Right renal cortex interstitium (tissue), 3 donors: ENCODE measurements around the gene EXOC6. TPM values are rescaled to one million over a fixed set of nuclear protein-coding genes. Genes with fewer than 3 reads are reported as not detected.
"Not testable (repeated sequence)": the region's sequence is repeated elsewhere in the genome, so short reads cannot be mapped to it uniquely, and the experiment has no call there.

Experiments
- DNase-seq, 3 donors: peaks; one replicate each; pipeline ENCODE4 v3.0.0-alpha.2; 2013; ENCODE audit warnings: low read depth in 3 of 3, low spot score in 2 of 3
- polyA plus RNA-seq, 3 donors: library from polyadenylated mRNA; unstranded; fragments of 120-200 nt; gene quantifications; one replicate each; pipeline ENCODE4 v1.2.1, GENCODE V29; 2013; ENCODE audit not compliant: insufficient read length in 3 of 3

EXOC6 gene
- polyA plus RNA-seq, 3 donors = 18.2 to 21.4 (median 20.7) TPM

- no peak for DNase-seq
Observed at GRCh38 chr10:92923416-92923815, 75.1 kb downstream of the EXOC6 start.

- no peak for DNase-seq
Observed at GRCh38 chr10:92929896-92930295, 81.6 kb downstream of the EXOC6 start.

- DNase-seq = no peak
Observed at GRCh38 chr10:92931597-92931996, 83.3 kb downstream of the EXOC6 start.

- DNase-seq = no peak
Observed at GRCh38 chr10:92937876-92938275, 89.6 kb downstream of the EXOC6 start.

- DNase-seq = no peak
Observed at GRCh38 chr10:92938841-92939240, 90.5 kb downstream of the EXOC6 start.

GRCh38 chr10:92942226-92942625, 93.9 kb downstream of the EXOC6 start:
- no peak for DNase-seq

GRCh38 chr10:92946491-92946890, 98.2 kb downstream of the EXOC6 start:
- DNase-seq = no peak

GRCh38 chr10:92952573-92952972, 104.3 kb downstream of the EXOC6 start:
- not testable (repeated sequence) for DNase-seq

- no peak for DNase-seq
Observed at GRCh38 chr10:92957223-92958010, 109.1 kb downstream of the EXOC6 start.

GRCh38 chr10:92961638-92962037, 113.3 kb downstream of the EXOC6 start:
- DNase-seq = no peak

GRCh38 chr10:92965314-92965713, 117.0 kb downstream of the EXOC6 start:
- peak; percentile 29 to 52 (median 47) for DNase-seq

- DNase-seq = no peak
Observed at GRCh38 chr10:92967641-92968040, 119.3 kb downstream of the EXOC6 start.

- DNase-seq = no peak
Observed at GRCh38 chr10:92969151-92969550, 120.8 kb downstream of the EXOC6 start.

GRCh38 chr10:92970301-92971070, 122.2 kb downstream of the EXOC6 start:
- DNase-seq = no peak

- DNase-seq = no peak
Observed at GRCh38 chr10:92972066-92972870, 123.9 kb downstream of the EXOC6 start.

- DNase-seq = no peak
Observed at GRCh38 chr10:92972886-92973285, 124.6 kb downstream of the EXOC6 start.

GRCh38 chr10:92976278-92976677, 128.0 kb downstream of the EXOC6 start:
- DNase-seq = not testable (repeated sequence)

- DNase-seq = no peak
Observed at GRCh38 chr10:92989250-92989649, 140.9 kb downstream of the EXOC6 start.

GRCh38 chr10:92990615-92991014, 142.3 kb downstream of the EXOC6 start:
- no peak for DNase-seq

- DNase-seq = no peak
Observed at GRCh38 chr10:92991513-92991912, 143.2 kb downstream of the EXOC6 start.

- DNase-seq = no peak
Observed at GRCh38 chr10:92993699-92994272, 145.5 kb downstream of the EXOC6 start.
